GM12878 (cell line): ENCODE results near the gene RASAL2. TPM values are rescaled to one million over a fixed set of nuclear protein-coding genes. Genes with fewer than 3 reads are reported as not detected.

Experiments
- GATAD2B ChIP-seq: fragments of 450-650 bp; conservative IDR thresholded peaks from 2 replicates; pipeline ENCODE4 v1.6.1; 2017; ENCODE audit warnings: low read depth, mild to moderate bottlenecking, moderate library complexity
- RBBP5 ChIP-seq: fragments of 200-600 bp; sonication (generic); conservative IDR thresholded peaks from 2 replicates; pipeline ENCODE4 v1.6.1; 2016
- REST ChIP-seq: IDR thresholded peaks from 2 replicates; pipeline ENCODE4 v1.6.1; 2012; ENCODE audit warnings: mild to moderate bottlenecking, low read depth, low read length
- USF2 ChIP-seq: IDR thresholded peaks from 2 replicates; pipeline ENCODE4 v1.6.1; 2011; ENCODE audit warnings: low read depth, low read length, improper control_type of control experiment, borderline replicate concordance
- polyA plus RNA-seq, 11 experiments: library from polyadenylated mRNA; depleted of rRNA in 4 of 11; unstranded in 6 of 11; stranded (reverse) in 5 of 11; fragments of >200 nt; fragmentation: Nextera tagmentation in 4 of 11; fragmentation: Illumina TruSeq in 1 of 11; extraction: Ambion mirVana in 4 of 11; extraction: Trizol in 1 of 11; gene quantifications; 1 replicate in 1 of 11; 2 replicates in 10 of 11; pipeline versions ENCODE4 v1.2.1 to v1.2.3, GENCODE V29; 2011 to 2016; ENCODE audit warnings: inconsistent platforms in 2 of 11, missing spikeins in 2 of 11, low read depth in 1 of 11
- total RNA-seq, 4 experiments: library from RNA; depleted of rRNA in 3 of 4; stranded (reverse); fragments of >200 nt in 3 of 4; fragmentation: Illumina TruSeq in 1 of 4; extraction: Trizol in 1 of 4; gene quantifications; 2 replicates each; pipeline versions ENCODE4 v1.2.1 to v1.2.3, GENCODE V29; 2013 to 2021
- TF ChIP-seq, protein P1 (sequence below): IDR thresholded peaks from 2 replicates; pipeline ENCODE4 v1.6.1; 2011; ENCODE audit warnings: mild to moderate bottlenecking, low read depth, low read length, moderate library complexity; ENCODE audit not compliant: insufficient replicate concordance

RASAL2 gene
- total and polyA plus RNA-seq, 10 of the 15 experiments (the other 5 are each of a cell fraction or from before 2014, with no cell fraction given), result 0.02 to 6.9 (median 0.17) TPM; not detected in 1

DNA sequence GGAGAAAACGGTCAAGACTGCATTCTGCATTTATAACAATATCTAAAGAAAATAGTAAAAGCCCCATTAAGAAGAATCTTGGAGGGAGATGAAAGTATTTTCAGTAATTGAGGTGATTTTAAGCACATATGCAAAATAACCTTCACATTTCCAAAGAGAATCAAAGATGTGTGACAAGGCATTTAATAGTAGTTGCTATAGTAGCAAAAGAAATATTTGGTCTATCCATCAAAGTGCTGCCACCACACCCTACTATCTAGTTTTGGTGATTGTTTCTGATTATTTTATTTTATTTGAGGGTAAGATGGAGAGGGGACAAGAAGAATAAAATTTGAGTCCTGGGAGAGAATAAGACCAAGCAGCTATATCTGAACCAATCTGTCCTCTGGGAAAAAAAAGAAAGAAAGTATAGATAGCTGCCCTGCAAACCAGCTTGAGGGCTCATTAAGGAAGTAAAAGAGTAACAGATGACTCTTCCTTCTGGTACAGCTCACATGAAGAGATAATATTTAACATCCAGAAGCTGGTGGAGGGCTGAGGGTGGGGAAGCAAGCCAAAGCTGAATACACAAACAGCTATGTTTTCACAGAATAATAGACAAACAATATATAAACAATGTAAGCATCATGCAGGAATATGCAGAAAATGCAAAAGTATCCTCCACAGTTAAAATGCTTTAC lies 47.2 kb upstream of the RASAL2 start (continued):
- TF ChIP-seq USF2 (no peak), GATAD2B (no peak), REST (no peak), RBBP5 (no peak)
- TF ChIP-seq, protein P1, sequence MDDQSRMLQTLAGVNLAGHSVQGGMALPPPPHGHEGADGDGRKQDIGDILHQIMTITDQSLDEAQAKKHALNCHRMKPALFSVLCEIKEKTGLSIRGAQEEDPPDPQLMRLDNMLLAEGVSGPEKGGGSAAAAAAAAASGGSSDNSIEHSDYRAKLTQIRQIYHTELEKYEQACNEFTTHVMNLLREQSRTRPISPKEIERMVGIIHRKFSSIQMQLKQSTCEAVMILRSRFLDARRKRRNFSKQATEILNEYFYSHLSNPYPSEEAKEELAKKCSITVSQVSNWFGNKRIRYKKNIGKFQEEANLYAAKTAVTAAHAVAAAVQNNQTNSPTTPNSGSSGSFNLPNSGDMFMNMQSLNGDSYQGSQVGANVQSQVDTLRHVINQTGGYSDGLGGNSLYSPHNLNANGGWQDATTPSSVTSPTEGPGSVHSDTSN, result no peak
